ENCODE measurements around the gene DNAAF3. TPM values are rescaled to one million over a fixed set of nuclear protein-coding genes. Genes with fewer than 3 reads are reported as not detected.

The DNAAF3 gene
- total RNA-seq, 1 donor from 2014 or later, result 9.1 TPM

DNA sequence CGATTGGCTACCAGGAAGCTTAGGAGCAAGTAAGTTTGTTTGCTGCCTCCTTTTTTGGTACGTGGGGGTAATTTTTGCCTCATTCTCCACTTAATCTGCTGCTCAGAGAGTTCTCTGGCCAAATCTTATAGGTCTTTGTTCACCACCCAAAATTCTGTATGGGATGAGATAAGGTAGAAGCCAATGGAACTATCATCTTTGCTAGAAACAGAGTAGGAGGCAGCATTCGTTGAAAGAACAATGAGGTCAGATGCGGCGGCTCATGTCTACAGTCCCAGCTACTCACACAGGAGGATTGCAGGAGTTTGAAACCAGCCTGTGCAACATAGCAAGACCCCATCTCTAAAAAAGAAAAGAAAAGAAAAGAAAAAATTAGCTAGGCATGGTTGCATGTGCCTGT, 5.0 kb upstream of the DNAAF3 start:
- TF ChIP-seq, protein P1, sequence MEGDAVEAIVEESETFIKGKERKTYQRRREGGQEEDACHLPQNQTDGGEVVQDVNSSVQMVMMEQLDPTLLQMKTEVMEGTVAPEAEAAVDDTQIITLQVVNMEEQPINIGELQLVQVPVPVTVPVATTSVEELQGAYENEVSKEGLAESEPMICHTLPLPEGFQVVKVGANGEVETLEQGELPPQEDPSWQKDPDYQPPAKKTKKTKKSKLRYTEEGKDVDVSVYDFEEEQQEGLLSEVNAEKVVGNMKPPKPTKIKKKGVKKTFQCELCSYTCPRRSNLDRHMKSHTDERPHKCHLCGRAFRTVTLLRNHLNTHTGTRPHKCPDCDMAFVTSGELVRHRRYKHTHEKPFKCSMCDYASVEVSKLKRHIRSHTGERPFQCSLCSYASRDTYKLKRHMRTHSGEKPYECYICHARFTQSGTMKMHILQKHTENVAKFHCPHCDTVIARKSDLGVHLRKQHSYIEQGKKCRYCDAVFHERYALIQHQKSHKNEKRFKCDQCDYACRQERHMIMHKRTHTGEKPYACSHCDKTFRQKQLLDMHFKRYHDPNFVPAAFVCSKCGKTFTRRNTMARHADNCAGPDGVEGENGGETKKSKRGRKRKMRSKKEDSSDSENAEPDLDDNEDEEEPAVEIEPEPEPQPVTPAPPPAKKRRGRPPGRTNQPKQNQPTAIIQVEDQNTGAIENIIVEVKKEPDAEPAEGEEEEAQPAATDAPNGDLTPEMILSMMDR (IDR thresholded peaks at IDR 0.05), result no peak
- TF ChIP-seq EZH2phosphoT487 (IDR thresholded peaks at IDR 0.05) (no peak), EZH2 (IDR thresholded peaks at IDR 0.05) (no peak)
- DNase-seq (ENCODE audit: low spot score), result no peak
- no peak overlapping the region for H3K9ac ChIP-seq
- Mint-ChIP-seq H3K27me3 (ENCODE audit: insufficient read depth, low read depth) (peaks cover 46% of the 10 kb centered on the region), H3K4me3 (peak overlapping the region; percentile 71), H3K27ac (no peak overlapping the region), H3K36me3 (peaks cover 2% of the 10 kb centered on the region), H3K4me1 (peaks cover 25% of the 10 kb centered on the region), H3K9me3 (peaks cover 11% of the 10 kb centered on the region)
- no peak overlapping the region for H3K27ac ChIP-seq
- peaks cover 23% of the 10 kb centered on the region for H3F3A ChIP-seq (ENCODE audit: low read depth)
- no peak overlapping the region for H3K4me3 ChIP-seq
- H2AFZ ChIP-seq (replicated peaks), result no peak overlapping the region
- H3K9me3 ChIP-seq (ENCODE audit: low read depth), result no peaks in the 10 kb centered on the region
- H3K79me2 ChIP-seq (ENCODE audit: low read depth), result no peaks in the 10 kb centered on the region
- no peaks in the 10 kb centered on the region for H4K20me1 ChIP-seq (ENCODE audit: low read depth)
- H3K36me3 ChIP-seq, result no peaks in the 10 kb centered on the region
- peaks cover 4% of the 10 kb centered on the region for H3K4me1 ChIP-seq
- peaks cover 88% of the 10 kb centered on the region for H3K27me3 ChIP-seq
- no peak overlapping the region for H3K4me2 ChIP-seq

DNA sequence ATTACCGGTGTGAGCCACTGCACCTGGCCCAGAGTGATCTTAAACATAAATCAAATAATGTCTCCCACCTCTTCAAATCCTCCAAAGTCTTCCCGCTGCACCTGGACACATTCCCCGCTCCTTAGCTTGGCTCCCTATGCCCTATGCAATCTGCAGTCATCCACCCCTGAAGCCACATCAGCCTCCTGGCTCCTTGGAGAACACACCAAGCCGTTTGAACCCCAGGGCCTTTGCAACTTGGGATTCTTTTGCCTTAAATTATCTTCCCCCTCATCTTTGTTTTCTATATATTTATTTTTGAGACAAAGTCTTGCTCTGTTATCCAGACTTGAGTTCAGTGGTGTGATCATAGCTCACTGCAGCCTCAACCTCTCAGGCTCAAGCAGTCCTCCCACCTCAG, 2.7 kb upstream of the DNAAF3 start:
- Histone ChIP-seq H3K9me3 (ENCODE audit: low read depth) (no peaks in the 10 kb centered on the region), H3K4me2 (no peak overlapping the region), H3K27me3 (peaks cover 66% of the 10 kb centered on the region), H3K36me3 (no peaks in the 10 kb centered on the region), H3K27ac (no peak overlapping the region), H3K4me1 (peaks cover 4% of the 10 kb centered on the region), H3K79me2 (ENCODE audit: low read depth) (no peaks in the 10 kb centered on the region), H3F3A (ENCODE audit: low read depth) (peaks cover 18% of the 10 kb centered on the region), H3K4me3 (no peak overlapping the region), H3K9ac (no peak overlapping the region), H2AFZ (replicated peaks) (no peak overlapping the region), H4K20me1 (ENCODE audit: low read depth) (no peaks in the 10 kb centered on the region)
- peaks cover under 1% of the 10 kb centered on the region for H3K9me3 Mint-ChIP-seq
- H3K36me3 Mint-ChIP-seq, result peaks cover 2% of the 10 kb centered on the region
- peaks cover 27% of the 10 kb centered on the region for H3K4me1 Mint-ChIP-seq
- H3K27ac Mint-ChIP-seq, result no peak overlapping the region
- no peak for DNase-seq (ENCODE audit: low spot score)
- H3K4me3 Mint-ChIP-seq, result peak overlapping the region; percentile 43
- TF ChIP-seq EZH2phosphoT487 (IDR thresholded peaks at IDR 0.05) (no peak), EZH2 (IDR thresholded peaks at IDR 0.05) (no peak)
- TF ChIP-seq, protein P1 (IDR thresholded peaks at IDR 0.05), result no peak
- peaks cover 40% of the 10 kb centered on the region for H3K27me3 Mint-ChIP-seq (ENCODE audit: insufficient read depth, low read depth)

DNA sequence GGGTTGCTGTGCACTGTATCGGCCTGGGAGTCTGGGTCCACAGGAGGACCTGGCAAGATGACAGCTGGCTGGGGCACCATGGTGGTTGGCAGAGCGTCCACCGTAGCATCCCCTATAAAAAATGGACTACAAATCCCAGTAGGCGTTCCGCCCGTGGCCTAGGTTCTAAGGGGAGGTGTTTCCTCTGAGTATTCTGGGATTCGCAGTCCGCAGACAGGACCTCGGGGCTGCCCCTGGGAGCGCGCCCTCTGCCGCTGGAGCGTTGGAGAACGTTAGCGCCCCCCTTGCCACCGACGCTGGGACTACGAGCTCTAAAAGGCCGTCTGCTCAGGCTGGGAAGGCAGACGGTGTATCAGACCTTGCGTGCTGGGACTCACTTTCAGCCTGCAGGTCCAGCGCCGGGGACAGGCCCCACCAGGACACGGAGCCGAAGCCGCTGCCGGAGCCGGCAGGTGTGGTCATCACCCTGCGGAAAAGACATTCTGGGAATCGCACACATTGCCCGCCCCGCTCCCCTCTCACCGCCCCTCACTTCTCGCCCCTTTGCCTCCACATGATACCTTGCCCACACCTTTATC, 372 bp downstream of the DNAAF3 start:
- Histone ChIP-seq H3K36me3 (no peaks in the 10 kb centered on the region), H4K20me1 (ENCODE audit: low read depth) (no peaks in the 10 kb centered on the region), H3F3A (ENCODE audit: low read depth) (no peaks in the 10 kb centered on the region), H2AFZ (replicated peaks) (peak overlapping the region; percentile 84), H3K9ac (no peak overlapping the region), H3K27ac (no peak overlapping the region), H3K27me3 (peaks cover 56% of the 10 kb centered on the region), H3K9me3 (ENCODE audit: low read depth) (no peaks in the 10 kb centered on the region), H3K4me3 (peak overlapping the region; percentile 63), H3K4me2 (peak overlapping the region; percentile 80), H3K4me1 (peaks cover 4% of the 10 kb centered on the region), H3K79me2 (ENCODE audit: low read depth) (no peaks in the 10 kb centered on the region)
- Mint-ChIP-seq H3K27ac (no peak overlapping the region), H3K9me3 (no peaks in the 10 kb centered on the region), H3K4me3 (peak overlapping the region; percentile 96), H3K4me1 (peaks cover 13% of the 10 kb centered on the region), H3K36me3 (no peaks in the 10 kb centered on the region), H3K27me3 (ENCODE audit: insufficient read depth, low read depth) (peaks cover 22% of the 10 kb centered on the region)
- TF ChIP-seq, protein P1 (IDR thresholded peaks at IDR 0.05), result peak; percentile 86
- no peak for TF ChIP-seq EZH2 (IDR thresholded peaks at IDR 0.05)
- peak; percentile 97 for DNase-seq (ENCODE audit: low spot score)

All from neural progenitor cell (in vitro differentiated cells).